T1000 (cell line): ENCODE results near the gene SPAG8.

Experiments
- DNase-seq: peaks from one replicate; lab custom pipeline; 2025; ENCODE audit warnings: mixed read lengths; lab: John Stamatoyannopoulos, UW

SPAG8 gene

DNA sequence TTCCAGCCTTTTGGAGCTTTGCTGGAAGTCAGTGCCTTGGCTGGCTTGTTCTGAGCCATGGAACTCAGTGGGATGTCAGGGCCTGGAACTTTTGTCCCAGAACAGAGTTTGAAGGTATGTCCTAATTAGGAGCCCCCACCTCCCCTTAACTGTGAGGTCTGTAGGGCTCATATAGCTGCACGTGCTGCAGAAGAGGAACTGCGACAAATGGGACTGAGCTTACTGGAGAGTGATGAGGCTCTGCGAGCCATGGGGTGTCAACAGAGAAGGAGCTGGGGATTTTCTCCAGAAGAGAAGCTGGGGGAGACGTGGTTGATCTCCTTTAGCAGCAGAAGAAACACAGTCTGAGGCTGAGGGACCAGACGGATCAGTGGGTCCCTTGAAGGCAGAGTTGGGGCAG, 27.9 kb upstream of the SPAG8 start:
- no peak for DNase-seq

- no peak for DNase-seq
Measured at GRCh38 chr9:35836595-35836994, 24.5 kb upstream of the SPAG8 start.

DNA sequence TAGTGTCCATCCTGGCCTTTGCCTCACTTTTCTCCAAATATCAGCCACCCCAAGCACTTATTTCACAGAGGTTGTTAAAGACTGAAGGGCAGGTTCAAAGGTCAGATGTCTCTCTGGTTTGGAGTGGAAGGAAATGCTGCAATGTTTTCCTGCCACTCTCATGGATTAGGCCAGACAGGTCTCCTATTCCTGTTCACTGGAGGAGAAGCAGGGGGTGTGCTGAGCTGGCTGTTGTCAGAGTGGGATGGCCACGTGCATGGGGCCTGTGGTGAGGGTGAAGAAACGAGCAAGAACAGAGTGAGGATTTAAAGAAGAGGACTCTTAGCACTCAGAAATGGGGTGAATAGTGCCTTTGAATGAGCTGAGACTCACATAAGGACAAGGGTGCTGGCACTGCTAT, 23.7 kb upstream of the SPAG8 start:
- DNase-seq: no peak

GRCh38 chr9:35835216-35835632, 23.2 kb upstream of the SPAG8 start:
- no peak for DNase-seq

DNA sequence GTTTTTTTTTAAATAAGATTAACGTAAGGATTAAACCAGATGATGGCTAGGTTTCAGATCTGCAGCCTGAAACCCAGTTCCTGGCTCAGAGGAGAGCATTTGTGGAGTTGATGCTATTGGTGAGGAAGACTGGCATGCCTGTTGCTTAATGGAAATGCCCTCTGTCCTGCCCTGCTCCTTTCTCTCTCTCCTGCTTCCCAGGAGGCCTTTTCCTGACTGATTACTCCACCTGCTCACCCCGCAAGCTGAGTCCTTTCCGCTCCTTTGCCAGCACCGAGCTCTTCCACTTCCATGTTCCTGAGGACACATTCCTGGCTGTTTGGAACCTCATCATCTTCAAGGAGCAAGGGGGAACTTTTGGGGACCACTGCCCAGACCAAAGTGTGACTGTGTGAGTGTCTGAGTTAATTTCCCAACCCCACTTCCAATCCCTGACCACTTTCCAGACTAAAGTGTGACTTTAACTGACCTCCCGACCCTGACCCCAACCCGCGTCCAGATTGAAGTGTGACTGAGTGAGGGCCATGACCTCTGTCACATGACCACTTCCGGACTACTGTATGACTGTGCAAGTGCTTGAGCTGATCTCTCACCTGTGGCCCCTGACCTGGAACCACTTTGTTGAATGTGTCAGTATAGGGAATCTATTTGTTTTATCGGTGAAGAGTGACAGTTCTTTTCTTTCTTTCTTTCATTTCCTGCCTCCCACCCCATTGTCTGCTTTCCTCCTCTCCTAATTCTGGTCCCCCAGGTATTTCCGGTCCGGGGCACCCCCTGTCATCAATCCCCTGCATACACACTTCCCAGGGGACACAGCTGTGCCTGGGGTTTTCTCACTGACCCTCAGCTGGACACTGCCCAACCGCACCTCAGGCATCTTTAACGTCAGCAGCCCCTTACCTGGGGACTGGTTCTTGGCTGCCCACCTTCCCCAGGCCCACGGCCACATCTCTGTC, 22.5 kb upstream of the SPAG8 start:
- no peak for DNase-seq

DNA sequence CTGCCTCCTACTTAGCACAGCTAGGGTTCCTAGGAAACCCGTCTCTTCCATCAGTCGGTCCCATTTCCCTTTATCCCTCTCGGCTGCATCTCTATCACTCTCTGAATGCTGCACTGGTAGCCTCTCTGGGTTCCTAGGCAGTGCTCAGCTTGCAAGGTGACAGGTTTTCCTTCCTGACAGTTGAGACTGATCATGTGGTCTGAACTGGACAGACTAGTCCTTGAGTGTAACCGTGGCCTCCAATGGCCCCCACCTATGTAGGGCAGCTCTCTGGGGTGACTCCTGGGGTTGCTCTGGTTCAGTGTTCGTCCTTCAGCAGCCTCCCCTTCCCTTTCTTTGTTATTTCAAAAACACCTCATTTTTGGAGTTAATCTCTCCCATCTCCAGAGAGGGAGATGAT, 20.8 kb upstream of the SPAG8 start:
- no peak for DNase-seq

GRCh38 chr9:35831040-35831439, 19.0 kb upstream of the SPAG8 start:
- no peak for DNase-seq

GRCh38 chr9:35829764-35830096, 17.7 kb upstream of the SPAG8 start:
- DNase-seq: no peak

- DNase-seq: peak; percentile 75
Measured at GRCh38 chr9:35829084-35829763, 17.2 kb upstream of the SPAG8 start, which contains the start of gene TMEM8B. TSS of gene TMEM8B (plus strand) at chr9:35829228. CDS start at chr9:35829448, 220 bp downstream.

- DNase-seq: no peak
Measured at GRCh38 chr9:35828716-35829083, 16.6 kb upstream of the SPAG8 start, which contains the start of gene FAM221B. TSS of gene FAM221B (minus strand) at chr9:35828732. CDS start at chr9:35826161, 2,571 bp downstream.

GRCh38 chr9:35827486-35827885, 15.4 kb upstream of the SPAG8 start:
- DNase-seq: no peak

- DNase-seq: no peak
Measured at GRCh38 chr9:35826071-35826701, 14.1 kb upstream of the SPAG8 start.

GRCh38 chr9:35822926-35823325, 10.9 kb upstream of the SPAG8 start:
- DNase-seq: no peak

DNA sequence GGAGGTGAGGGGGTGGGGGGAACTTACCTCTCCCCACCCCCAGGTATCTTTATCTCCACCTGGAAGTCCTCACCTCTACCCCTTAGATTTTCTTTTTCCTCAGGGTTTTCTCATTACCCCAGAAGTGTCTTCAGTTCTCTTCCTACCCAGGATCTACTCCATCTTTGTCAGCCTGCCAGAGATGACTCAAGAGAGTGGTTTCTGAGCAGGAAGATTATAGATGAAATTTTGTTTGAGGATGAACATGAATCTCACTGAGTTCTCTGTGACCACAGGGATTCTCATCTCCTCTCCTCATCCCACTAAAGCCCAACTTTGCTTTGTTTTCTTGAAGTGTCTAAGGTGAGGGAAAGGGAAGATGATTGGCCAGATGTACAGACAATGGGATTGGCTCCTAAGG, 8.0 kb upstream of the SPAG8 start:
- DNase-seq: no peak

DNA sequence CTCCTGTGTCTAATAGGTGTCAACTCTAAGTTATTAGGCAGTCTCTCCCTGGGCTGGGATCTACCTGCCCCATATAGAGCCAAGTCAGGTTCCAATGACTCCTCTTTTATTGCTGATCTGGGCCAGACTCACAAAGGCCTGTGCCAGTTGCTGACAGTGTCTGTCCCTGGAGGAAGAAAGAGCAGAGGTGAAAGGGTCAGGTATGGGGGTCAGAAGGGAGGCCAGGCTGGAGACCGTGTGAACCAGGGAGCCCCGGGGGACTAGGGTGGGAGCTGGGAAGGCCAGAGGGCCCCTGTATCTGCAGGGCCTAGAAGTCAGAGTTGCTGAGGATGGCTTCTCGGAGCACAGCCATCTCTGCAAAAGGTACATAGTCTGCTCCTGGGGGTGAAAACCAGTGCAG, 6.3 kb upstream of the SPAG8 start:
- DNase-seq: no peak

GRCh38 chr9:35816708-35817107, 4.6 kb upstream of the SPAG8 start:
- DNase-seq: no peak

GRCh38 chr9:35814841-35815543, 2.9 kb upstream of the SPAG8 start, which contains the start of gene HINT2:
TSS of gene HINT2 (minus strand) at chr9:35815042. CDS start at chr9:35814979, 63 bp downstream.
- DNase-seq: peak; percentile 90

DNA sequence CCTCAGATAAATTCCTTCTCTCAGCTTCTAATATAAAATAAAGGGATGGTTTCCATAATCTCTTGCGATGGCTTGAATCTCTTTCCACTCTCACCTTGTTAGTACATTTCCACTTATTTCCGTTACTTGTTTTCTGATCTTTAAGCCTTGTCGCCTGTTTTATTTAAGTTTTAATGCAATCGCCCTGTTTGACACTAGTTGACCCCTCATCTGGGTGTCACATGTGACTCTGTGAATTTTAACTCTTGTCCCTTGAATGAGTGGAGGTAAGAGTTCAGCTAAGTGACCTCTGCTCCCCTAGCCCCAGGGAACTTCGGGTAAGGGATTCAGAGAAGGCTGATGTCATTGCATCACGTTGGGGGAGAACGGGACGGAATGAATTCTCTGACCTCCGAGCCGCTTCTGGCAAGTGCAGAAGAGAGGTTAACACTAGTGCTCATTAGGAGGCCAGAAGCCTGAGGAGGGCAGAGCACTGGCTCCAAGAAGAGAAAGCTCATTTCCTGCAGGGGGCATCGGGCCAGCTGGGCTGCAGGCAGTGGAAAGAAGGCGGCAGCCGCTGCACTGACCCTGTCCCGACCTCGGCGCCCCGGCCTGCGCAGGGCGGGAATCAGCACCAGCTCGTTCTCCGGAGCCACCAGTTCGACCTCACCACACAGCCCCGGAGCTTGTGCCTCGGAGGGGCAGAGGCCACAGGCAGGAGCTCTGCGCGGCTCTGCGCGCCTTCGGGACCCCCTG, 2.2 kb upstream of the SPAG8 start:
- no peak for DNase-seq

GRCh38 chr9:35813434-35814105, 1.5 kb upstream of the SPAG8 start:
- DNase-seq: no peak

GRCh38 chr9:35811381-35812024, 559 bp downstream of the SPAG8 start:
- no peak for DNase-seq
